Ishikawa (cell line): ENCODE data around the gene UBXN10.

Experiments used
- CEBPB ChIP-seq: IDR thresholded peaks from 2 replicates; pipeline ENCODE4 v1.6.1; 2012
- CREB1 ChIP-seq: IDR thresholded peaks from 2 replicates; pipeline ENCODE4 v1.6.1; 2012; ENCODE audit warnings: low read depth
- EGR1 ChIP-seq: IDR thresholded peaks from 2 replicates; pipeline ENCODE4 v1.6.1; 2012
- EP300 ChIP-seq: IDR thresholded peaks from 2 replicates; pipeline ENCODE4 v1.6.1; 2012; ENCODE audit warnings: borderline replicate concordance
- FOXM1 ChIP-seq: IDR thresholded peaks from 2 replicates; pipeline ENCODE4 v1.6.1; 2012; ENCODE audit warnings: low read depth, borderline replicate concordance
- MAX ChIP-seq: IDR thresholded peaks from 2 replicates; pipeline ENCODE4 v1.6.1; 2012
- NFIC ChIP-seq: IDR thresholded peaks from 2 replicates; pipeline ENCODE4 v1.6.1; 2012
- RAD21 ChIP-seq: IDR thresholded peaks from 2 replicates; pipeline ENCODE4 v1.6.1; 2012; ENCODE audit warnings: low read depth
- REST ChIP-seq: IDR thresholded peaks from 2 replicates; pipeline ENCODE4 v1.6.1; 2012; ENCODE audit warnings: low read depth, mild to moderate bottlenecking
- TAF1 ChIP-seq: IDR thresholded peaks from 2 replicates; pipeline ENCODE4 v1.6.1; 2012; ENCODE audit warnings: low read depth, mild to moderate bottlenecking
- TCF12 ChIP-seq: IDR thresholded peaks from 2 replicates; pipeline ENCODE4 v1.6.1; 2012; ENCODE audit warnings: low read depth
- TEAD4 ChIP-seq: IDR thresholded peaks from 2 replicates; pipeline ENCODE4 v1.6.1; 2012
- USF1 ChIP-seq: IDR thresholded peaks from 2 replicates; pipeline ENCODE4 v1.6.1; 2012
- YY1 ChIP-seq: IDR thresholded peaks from 2 replicates; pipeline ENCODE4 v1.6.1; 2012; ENCODE audit warnings: low read depth
- ZBTB7A ChIP-seq: IDR thresholded peaks from 2 replicates; pipeline ENCODE4 v1.6.1; 2012; ENCODE audit warnings: low read depth

UBXN10 gene

GRCh38 chr1:20198296-20198695 is 12.4 kb downstream of the UBXN10 start:
- TF ChIP-seq YY1: no peak
- TF ChIP-seq TAF1: no peak
- TF ChIP-seq EP300: no peak
- no peak for TF ChIP-seq TEAD4
- TF ChIP-seq EGR1: no peak
- no peak for TF ChIP-seq MAX
- TF ChIP-seq NFIC: no peak

GRCh38 chr1:20198918-20199317 is 13.0 kb downstream of the UBXN10 start:
- TF ChIP-seq EGR1 (no peak), TCF12 (no peak), RAD21 (no peak), FOXM1 (no peak), YY1 (no peak), REST (no peak), EP300 (no peak)

- no peak for TF ChIP-seq MAX
- no peak for TF ChIP-seq NFIC
- no peak for TF ChIP-seq EGR1
- no peak for TF ChIP-seq REST
- no peak for TF ChIP-seq YY1
- TF ChIP-seq ZBTB7A: no peak
- TF ChIP-seq TAF1: no peak
- TF ChIP-seq CEBPB: no peak
- no peak for TF ChIP-seq TEAD4
- no peak for TF ChIP-seq CREB1
- no peak for TF ChIP-seq FOXM1
- no peak for TF ChIP-seq USF1
- no peak for TF ChIP-seq EP300
- no peak for TF ChIP-seq TCF12
- no peak for TF ChIP-seq RAD21
Observed at GRCh38 chr1:20199403-20199802, 13.5 kb downstream of the UBXN10 start.

- TF ChIP-seq EP300 (no peak), ZBTB7A (no peak), TAF1 (no peak), USF1 (no peak)
Observed at GRCh38 chr1:20199840-20200239, 13.9 kb downstream of the UBXN10 start.

GRCh38 chr1:20200966-20201365 is 15.1 kb downstream of the UBXN10 start:
- TF ChIP-seq FOXM1 (no peak), CEBPB (no peak), ZBTB7A (no peak), TEAD4 (no peak), EGR1 (no peak), NFIC (no peak), RAD21 (no peak), REST (no peak), YY1 (no peak), EP300 (no peak), TAF1 (no peak)
